Thyroid gland (tissue), 4 donors: ENCODE data around the gene PDXK.

ENCODE experiments used
- CTCF ChIP-seq, 6 experiments: fragments of 200-600 bp in 3 of 6; fragments of 450-650 bp in 3 of 6; sonication (generic) in 3 of 6; IDR thresholded peaks; one replicate each; pipeline ENCODE4 v1.5.1; 2016 to 2019; ENCODE audit warnings: antibody characterized with exemption in 6 of 6, mild to moderate bottlenecking in 2 of 6, inconsistent platforms in 1 of 6, moderate library complexity in 1 of 6
- POLR2A ChIP-seq, 2 donors: fragments of 450-650 bp; IDR thresholded peaks; one replicate each; pipeline ENCODE4 v1.6.1; 2017; ENCODE audit warnings: antibody characterized with exemption in 2 of 2, mild to moderate bottlenecking in 2 of 2, moderate library complexity in 1 of 2

- TF ChIP-seq CTCF (IDR thresholded peaks at IDR 0.05) (no peak), POLR2A (IDR thresholded peaks at IDR 0.05) (no peak)
Measured at GRCh38 chr21:43800124-43800523, 81.2 kb downstream of the PDXK start.
